Naive B cell (primary cell): ENCODE results near the gene ADAMTSL3. TPM values are rescaled to one million over a fixed set of nuclear protein-coding genes. Genes with fewer than 3 reads are reported as not detected.
"Not testable (repeated sequence)": the region's sequence is repeated elsewhere in the genome, so short reads cannot be mapped to it uniquely, and the experiment has no call there.

Experiments used
- ATAC-seq, 2 donors: fragments of 150-1000 bp; cut with Tn5 transposase; 2 replicates each; pipeline ENCODE4 v1.10.0; 2021; ENCODE audit warnings: low read depth in 2 of 2, mild to moderate bottlenecking in 2 of 2, moderate library complexity in 2 of 2
- DNase-seq: peaks from one replicate; pipeline ENCODE4 v3.0.0; 2022
- H3K27ac Mint-ChIP-seq, 6 donors: one replicate each; pipeline ENCODE4 v1.8.0; 2020 to 2022; ENCODE audit warnings: mild to moderate bottlenecking in 6 of 6, mixed read lengths in 6 of 6, moderate library complexity in 5 of 6, inconsistent platforms in 2 of 6
- H3K27me3 Mint-ChIP-seq, 3 donors: one replicate each; pipeline ENCODE4 v1.8.0; 2021 to 2022; ENCODE audit warnings: mixed read lengths in 3 of 3, mild to moderate bottlenecking in 1 of 3
- H3K36me3 Mint-ChIP-seq, 2 donors: one replicate each; pipeline ENCODE4 v1.8.0; 2020 to 2022; ENCODE audit warnings: mixed read lengths in 2 of 2, inconsistent platforms in 1 of 2, mild to moderate bottlenecking in 1 of 2
- H3K4me1 Mint-ChIP-seq, 3 donors: one replicate each; pipeline ENCODE4 v1.8.0; 2020 to 2022; ENCODE audit warnings: mixed read lengths in 3 of 3, inconsistent platforms in 1 of 3, mild to moderate bottlenecking in 1 of 3, moderate library complexity in 1 of 3
- H3K4me3 Mint-ChIP-seq, 8 donors: one replicate each; pipeline ENCODE4 v1.8.0; 2020 to 2022; ENCODE audit warnings: mild to moderate bottlenecking in 8 of 8, mixed read lengths in 8 of 8, moderate library complexity in 8 of 8, inconsistent platforms in 2 of 8
- H3K9me3 Mint-ChIP-seq, 7 donors: one replicate each; pipeline ENCODE4 v1.8.0; 2020 to 2022; ENCODE audit warnings: mixed read lengths in 7 of 7, mild to moderate bottlenecking in 5 of 7, inconsistent platforms in 2 of 7, moderate library complexity in 1 of 7
- polyA plus RNA-seq, 6 donors: library from polyadenylated mRNA; unstranded; fragments of 300-500 nt; fragmentation: Illumina TruSeq; gene quantifications; one replicate each; pipeline ENCODE4 v1.2.3, GENCODE V29; 2021; ENCODE audit warnings: low read depth in 6 of 6

Gene ADAMTSL3
- polyA plus RNA-seq, 6 donors from 2014 or later, result not detected

DNA sequence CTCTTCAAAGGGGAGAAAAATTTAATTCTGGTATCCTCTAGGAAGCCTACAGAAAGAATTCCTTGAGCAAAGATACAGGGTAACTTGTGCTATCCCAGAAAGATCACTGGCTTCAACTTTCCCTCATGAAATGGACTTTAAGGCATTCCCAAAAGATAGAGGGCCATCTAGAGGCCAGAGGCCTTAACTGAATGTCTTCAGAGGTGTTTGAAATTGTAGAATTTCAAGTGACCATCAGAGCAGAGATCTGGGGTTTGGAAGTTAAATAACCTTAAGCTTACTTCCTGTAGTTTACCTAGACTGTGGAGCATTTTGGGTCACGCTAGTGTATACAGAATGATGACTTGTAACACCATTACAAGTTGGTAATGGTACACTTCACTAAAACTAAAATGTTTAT, 400.6 kb downstream of the ADAMTSL3 start:
- H3K4me3 Mint-ChIP-seq, H3K36me3 Mint-ChIP-seq, H3K4me1 Mint-ChIP-seq, H3K27me3 Mint-ChIP-seq, ATAC-seq, H3K27ac Mint-ChIP-seq, DNase-seq: not testable (repeated sequence)
- peaks cover 11 to 33% (median 13%) of the 10 kb centered on the region in 7 donors for H3K9me3 Mint-ChIP-seq

DNA sequence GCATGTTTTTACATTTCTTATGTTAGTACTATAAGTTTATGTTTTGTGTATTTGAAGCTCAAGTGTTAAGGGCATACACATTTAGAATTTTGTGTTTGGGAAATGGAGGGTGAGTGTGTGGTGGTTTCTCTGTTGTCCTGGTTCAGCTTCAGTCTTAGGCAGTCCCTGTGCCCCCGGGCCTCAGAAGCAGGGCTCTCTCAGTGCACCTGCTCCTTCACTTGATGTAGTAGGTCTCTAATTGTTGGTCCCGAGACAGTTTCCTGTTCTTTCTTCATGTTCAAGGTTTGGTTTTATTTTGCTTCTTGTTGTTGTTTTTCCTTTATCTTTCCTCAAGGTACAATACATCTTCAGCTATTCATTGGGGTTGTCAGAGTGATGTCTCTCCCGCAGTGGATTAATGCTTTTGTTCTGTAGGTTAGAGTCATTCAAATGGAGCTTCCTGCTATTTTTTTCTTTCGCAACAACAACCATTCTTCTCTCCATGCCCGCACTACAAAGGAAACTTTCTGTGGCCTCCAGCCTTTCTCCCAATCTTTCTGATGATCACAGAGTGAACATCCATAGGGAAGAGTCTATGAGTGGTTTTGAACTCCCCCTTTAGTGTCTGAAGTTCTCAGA, 403.9 kb downstream of the ADAMTSL3 start:
- no peak overlapping the region for H3K4me3 Mint-ChIP-seq
- H3K27ac Mint-ChIP-seq, result no peak overlapping the region
- DNase-seq (no peak), ATAC-seq (no peak)
- H3K36me3 Mint-ChIP-seq, result peaks cover 0 to 5% of the 10 kb centered on the region in 2 donors
- H3K9me3 Mint-ChIP-seq, result peaks cover 13 to 46% (median 17%) of the 10 kb centered on the region in 7 donors
- H3K4me1 Mint-ChIP-seq, result no peaks in the 10 kb centered on the region
- H3K27me3 Mint-ChIP-seq, result peaks cover 0 to 8% (median 5%) of the 10 kb centered on the region in 3 donors

DNA sequence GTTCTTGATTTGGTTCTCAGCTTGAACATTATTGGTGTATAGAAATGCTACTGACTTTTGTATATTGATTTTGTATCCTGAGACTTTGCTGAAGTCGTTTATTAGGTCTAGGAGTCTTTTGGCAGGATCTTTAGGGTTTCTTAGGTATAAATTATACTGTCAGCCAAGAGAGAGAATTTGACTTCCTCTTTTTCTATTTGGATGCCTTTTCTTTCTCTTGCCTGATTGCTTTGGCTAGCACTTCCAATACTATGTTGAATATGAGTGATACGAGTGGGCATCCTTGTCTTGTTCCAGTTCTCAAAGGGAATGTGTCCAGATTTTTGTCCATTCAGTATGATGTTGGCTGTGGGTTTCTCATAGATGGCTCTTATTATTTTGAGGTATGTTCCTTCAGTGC, 409.8 kb downstream of the ADAMTSL3 start:
- not testable (repeated sequence) for H3K27ac Mint-ChIP-seq, H3K36me3 Mint-ChIP-seq, ATAC-seq, DNase-seq, H3K4me3 Mint-ChIP-seq, H3K4me1 Mint-ChIP-seq, H3K27me3 Mint-ChIP-seq
- peaks cover 0 to 53% (median 30%) of the 10 kb centered on the region in 7 donors for H3K9me3 Mint-ChIP-seq

DNA sequence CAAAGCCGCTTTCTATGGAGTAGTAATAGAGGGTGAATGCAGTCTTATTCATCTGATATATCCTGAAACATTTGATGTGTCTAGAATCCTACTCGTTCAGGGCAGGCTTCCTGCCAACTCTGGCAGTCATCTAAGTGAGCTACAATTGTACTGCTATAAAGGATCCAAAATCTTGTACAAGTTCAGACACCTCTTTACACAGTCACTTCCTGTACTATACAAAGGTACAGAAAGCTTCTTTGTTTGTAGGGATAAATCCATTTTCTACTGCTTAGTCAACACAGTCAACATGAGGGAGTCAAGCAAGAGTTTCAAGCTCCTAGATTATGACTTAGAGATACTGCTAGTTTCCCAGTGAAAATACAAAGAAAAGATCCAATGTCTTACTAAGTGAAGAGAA, 414.8 kb downstream of the ADAMTSL3 start:
- Mint-ChIP-seq H3K27me3 (peaks cover 17 to 27% (median 25%) of the 10 kb centered on the region in 3 donors), H3K9me3 (peaks cover 3 to 27% (median 14%) of the 10 kb centered on the region in 7 donors)
- not testable (repeated sequence) for H3K4me1 Mint-ChIP-seq, H3K4me3 Mint-ChIP-seq, H3K36me3 Mint-ChIP-seq, DNase-seq, ATAC-seq, H3K27ac Mint-ChIP-seq

DNA sequence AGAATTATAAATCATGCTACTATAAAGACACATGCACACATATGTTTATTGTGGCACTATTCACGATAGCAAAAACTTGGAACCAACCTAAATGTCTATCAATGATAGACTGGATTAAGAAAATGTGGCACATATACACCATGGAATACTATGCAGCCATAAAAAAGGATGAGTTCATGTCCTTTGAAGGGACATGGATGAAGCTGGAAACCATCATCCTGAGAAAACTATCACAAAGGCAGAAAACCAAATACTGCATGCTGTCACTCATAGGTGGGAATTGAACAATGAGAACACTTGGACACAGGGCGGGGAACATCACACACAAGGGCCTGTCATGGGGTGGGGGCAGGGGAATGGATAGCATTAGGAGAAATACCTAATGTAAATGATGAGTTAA, 424.1 kb downstream of the ADAMTSL3 start:
- ATAC-seq, H3K27ac Mint-ChIP-seq, H3K36me3 Mint-ChIP-seq, DNase-seq, H3K4me3 Mint-ChIP-seq: not testable (repeated sequence)
- peaks cover 13 to 15% (median 14%) of the 10 kb centered on the region in 3 donors for H3K4me1 Mint-ChIP-seq
- peaks cover 0 to 18% (median 7%) of the 10 kb centered on the region in 7 donors for H3K9me3 Mint-ChIP-seq
- peaks cover 57 to 88% (median 86%) of the 10 kb centered on the region in 3 donors for H3K27me3 Mint-ChIP-seq

- H3K36me3 Mint-ChIP-seq, DNase-seq, H3K27ac Mint-ChIP-seq, ATAC-seq: not testable (repeated sequence)
- peak overlapping the region; percentile 64 to 91 (median 80) for H3K4me3 Mint-ChIP-seq
- peaks cover 0 to 14% (median 7%) of the 10 kb centered on the region in 7 donors for H3K9me3 Mint-ChIP-seq
- peaks cover 13 to 15% (median 14%) of the 10 kb centered on the region in 3 donors for H3K4me1 Mint-ChIP-seq
- peaks cover 67 to 82% (median 82%) of the 10 kb centered on the region in 3 donors for H3K27me3 Mint-ChIP-seq
These were observed 425.5 kb downstream of the ADAMTSL3 start for GRCh38 chr15:84079325-84079884.

- peaks cover 13 to 15% (median 14%) of the 10 kb centered on the region in 3 donors for H3K4me1 Mint-ChIP-seq
- H3K27me3 Mint-ChIP-seq, result peaks cover 63 to 82% (median 78%) of the 10 kb centered on the region in 3 donors
- ATAC-seq (peak; percentile 65 to 69), DNase-seq (peak; percentile 9)
- peaks cover 0 to 14% (median 7%) of the 10 kb centered on the region in 7 donors for H3K9me3 Mint-ChIP-seq
- peak overlapping the region; percentile 64 to 91 (median 80) for H3K4me3 Mint-ChIP-seq
- H3K36me3 Mint-ChIP-seq, result peaks cover 0 to 7% of the 10 kb centered on the region in 2 donors
- H3K27ac Mint-ChIP-seq, result peak overlapping the region in 1 of 6 donors; percentile 9
These were observed 426.2 kb downstream of the ADAMTSL3 start for GRCh38 chr15:84079885-84080777.

GRCh38 chr15:84080778-84081084, 426.8 kb downstream of the ADAMTSL3 start:
- DNase-seq, H3K27ac Mint-ChIP-seq, H3K36me3 Mint-ChIP-seq, ATAC-seq: not testable (repeated sequence)
- peaks cover 59 to 83% (median 74%) of the 10 kb centered on the region in 3 donors for H3K27me3 Mint-ChIP-seq
- H3K4me1 Mint-ChIP-seq, result peaks cover 13 to 15% (median 14%) of the 10 kb centered on the region in 3 donors
- peak overlapping the region; percentile 25 to 88 (median 78) for H3K4me3 Mint-ChIP-seq
- peaks cover 0 to 14% (median 7%) of the 10 kb centered on the region in 7 donors for H3K9me3 Mint-ChIP-seq

GRCh38 chr15:84081391-84082168, 427.7 kb downstream of the ADAMTSL3 start:
- Mint-ChIP-seq H3K4me3 (peak overlapping the region in 1 of 8 donors; percentile 31), H3K9me3 (peaks cover 0 to 14% (median 7%) of the 10 kb centered on the region in 7 donors), H3K27me3 (peaks cover 55 to 82% (median 67%) of the 10 kb centered on the region in 3 donors), H3K27ac (no peak overlapping the region), H3K36me3 (peaks cover 0 to 7% of the 10 kb centered on the region in 2 donors), H3K4me1 (peaks cover 13 to 15% (median 14%) of the 10 kb centered on the region in 3 donors)
- ATAC-seq, result no peak
- no peak for DNase-seq

DNA sequence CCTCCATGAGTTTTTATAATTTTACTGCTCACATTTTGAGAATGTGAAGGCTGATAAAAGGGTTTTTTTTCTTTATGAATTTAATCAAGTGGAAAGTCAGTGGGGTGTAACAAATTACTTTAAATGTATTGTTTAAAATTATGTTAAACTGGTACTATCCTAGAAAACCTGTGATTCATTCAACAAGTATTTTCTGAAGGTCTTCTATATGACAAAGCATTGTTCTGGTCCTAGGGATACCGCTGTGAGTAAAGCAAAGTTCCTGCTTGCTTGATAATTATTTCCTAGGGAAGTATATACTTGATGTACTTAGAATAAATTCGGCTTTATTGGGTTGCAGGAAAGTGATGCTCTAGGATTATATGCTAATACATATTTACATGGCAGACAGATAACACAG, 428.8 kb downstream of the ADAMTSL3 start:
- DNase-seq (no peak), ATAC-seq (no peak)
- H3K4me1 Mint-ChIP-seq, result peaks cover 13 to 15% (median 14%) of the 10 kb centered on the region in 3 donors
- no peak overlapping the region for H3K4me3 Mint-ChIP-seq
- peaks cover 48 to 76% (median 62%) of the 10 kb centered on the region in 3 donors for H3K27me3 Mint-ChIP-seq
- peaks cover 0 to 7% of the 10 kb centered on the region in 2 donors for H3K36me3 Mint-ChIP-seq
- H3K27ac Mint-ChIP-seq, result no peak overlapping the region
- H3K9me3 Mint-ChIP-seq, result peaks cover 0 to 8% (median 0%) of the 10 kb centered on the region in 7 donors

DNA sequence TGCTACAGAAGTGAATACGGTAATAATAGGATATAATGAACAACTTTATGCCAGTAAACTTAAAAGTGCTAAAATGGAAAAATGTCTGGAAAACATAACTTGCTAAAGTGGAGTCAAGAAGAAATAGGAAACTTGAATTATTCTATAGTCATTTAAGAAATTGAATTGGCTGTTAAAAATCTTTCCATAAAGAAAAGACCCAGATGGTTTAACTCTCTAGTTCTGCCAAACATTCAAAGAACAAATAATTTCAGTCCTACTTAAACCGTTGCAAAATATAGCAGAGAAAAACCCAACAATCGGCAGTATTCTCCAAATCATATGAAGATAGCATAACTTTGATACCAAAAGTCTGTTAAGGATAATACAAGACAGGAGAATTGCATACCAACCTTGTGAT, 432.1 kb downstream of the ADAMTSL3 start:
- H3K27me3 Mint-ChIP-seq, result peaks cover 25 to 54% (median 36%) of the 10 kb centered on the region in 3 donors

More for the DNA sequence above, 432.1 kb downstream of the ADAMTSL3 start:
- H3K36me3 Mint-ChIP-seq, H3K27ac Mint-ChIP-seq, H3K4me3 Mint-ChIP-seq, ATAC-seq, H3K9me3 Mint-ChIP-seq, H3K4me1 Mint-ChIP-seq, DNase-seq: not testable (repeated sequence)
